GM19397 (cell line): ENCODE data around the gene CNGB1.
"Not testable (repeated sequence)": the region's sequence is repeated elsewhere in the genome, so short reads cannot be mapped to it uniquely, and the experiment has no call there.

Source experiments
- ATAC-seq: cut with Tn5 transposase; IDR thresholded peaks from one replicate; pipeline ENCODE4 v1.9.1; 2021; ENCODE audit warnings: mild to moderate bottlenecking, moderate library complexity; ENCODE audit not compliant: unreplicated experiment

CNGB1 gene

DNA sequence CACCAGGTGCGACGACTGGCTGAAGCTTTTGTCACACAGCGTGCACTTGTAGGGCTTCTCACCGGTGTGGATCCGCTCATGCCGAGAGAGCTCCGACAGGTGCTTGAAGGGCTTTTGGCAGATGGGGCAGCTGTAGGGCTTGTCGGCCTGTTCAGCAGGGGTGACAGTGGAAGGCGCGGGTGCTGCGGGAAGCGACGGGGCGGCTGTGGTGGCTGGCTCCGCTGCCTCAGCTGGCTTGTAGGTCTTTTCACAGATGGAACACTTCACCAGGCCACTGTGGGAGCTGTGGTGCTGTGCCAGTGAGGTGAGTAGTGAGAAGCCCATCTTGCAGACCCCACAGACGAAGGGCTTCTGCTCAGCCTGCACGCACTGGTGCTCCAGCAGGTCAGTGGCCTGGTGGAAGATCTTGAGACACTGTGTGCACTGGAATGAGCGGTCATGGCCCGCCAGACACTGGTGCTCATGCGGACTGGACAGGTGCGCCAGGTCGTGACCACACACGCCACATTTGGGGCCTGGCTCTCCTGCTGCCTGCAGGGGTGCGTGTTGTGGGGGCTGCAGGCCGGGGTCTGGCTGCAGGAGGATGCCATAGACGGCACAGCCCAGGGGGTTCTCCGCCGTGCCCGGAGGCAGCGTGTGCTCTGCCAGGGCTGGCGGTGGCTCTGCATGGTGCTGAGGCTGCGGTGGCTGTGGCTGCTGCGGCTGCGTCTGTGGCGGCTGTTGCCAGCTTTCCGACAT is 26.8 kb upstream of the CNGB1 start:
- ATAC-seq, result no peak

DNA sequence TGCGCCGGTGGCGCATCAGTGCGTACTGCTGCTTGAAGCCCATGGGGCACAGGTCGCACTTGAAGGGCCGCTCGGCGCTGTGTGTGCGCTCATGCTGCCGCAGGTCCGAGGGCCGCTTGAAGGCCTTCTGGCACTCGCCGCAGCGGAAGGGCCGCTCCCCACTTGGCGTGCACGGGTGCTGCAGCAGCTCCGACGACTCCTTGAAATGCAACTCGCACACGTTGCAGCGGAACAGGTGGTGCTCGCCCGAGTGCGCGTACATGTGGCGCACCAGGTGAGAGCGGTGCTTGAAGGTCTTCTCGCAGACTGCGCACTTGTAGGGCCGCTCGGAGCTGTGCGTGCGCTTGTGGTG is 26.2 kb upstream of the CNGB1 start:
- no peak for ATAC-seq

DNA sequence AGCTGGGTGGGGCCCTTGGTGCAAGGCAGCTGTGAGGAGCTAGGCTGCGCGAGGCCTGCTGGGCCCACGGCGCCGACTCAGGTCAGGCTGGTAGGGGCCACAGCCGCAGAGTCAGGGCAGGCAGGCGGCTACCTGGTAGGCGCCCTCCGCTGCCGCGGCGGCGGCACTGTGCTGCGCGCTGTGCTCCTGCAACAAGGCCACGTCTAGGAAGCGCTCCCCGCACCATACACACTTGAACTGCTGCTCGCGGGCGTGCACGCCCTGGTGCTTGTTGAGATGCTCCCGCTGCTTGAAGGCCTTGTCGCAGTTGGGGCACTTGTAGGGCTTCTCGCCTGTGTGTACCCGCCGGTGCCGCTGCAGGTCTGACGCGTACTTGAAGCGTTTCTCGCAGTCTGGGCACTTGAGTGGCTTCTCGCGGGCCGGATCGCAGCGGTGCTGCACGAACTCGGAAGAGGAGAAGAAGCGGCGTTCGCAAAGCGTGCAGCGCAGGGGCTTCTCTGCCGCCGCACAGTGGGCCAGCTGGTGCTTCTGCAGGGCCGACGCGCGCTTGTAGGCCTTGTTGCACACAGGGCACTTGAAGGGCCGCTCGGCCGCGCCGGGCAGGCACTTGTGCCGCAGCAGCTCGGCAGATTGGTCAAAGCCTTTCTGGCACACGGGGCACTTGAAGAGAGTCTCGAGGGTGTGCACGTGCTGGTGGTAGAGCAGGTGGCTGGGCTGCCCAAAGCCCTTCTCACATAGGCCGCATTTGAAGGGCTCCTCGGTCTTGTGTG is 25.7 kb upstream of the CNGB1 start:
- ATAC-seq, result no peak

DNA sequence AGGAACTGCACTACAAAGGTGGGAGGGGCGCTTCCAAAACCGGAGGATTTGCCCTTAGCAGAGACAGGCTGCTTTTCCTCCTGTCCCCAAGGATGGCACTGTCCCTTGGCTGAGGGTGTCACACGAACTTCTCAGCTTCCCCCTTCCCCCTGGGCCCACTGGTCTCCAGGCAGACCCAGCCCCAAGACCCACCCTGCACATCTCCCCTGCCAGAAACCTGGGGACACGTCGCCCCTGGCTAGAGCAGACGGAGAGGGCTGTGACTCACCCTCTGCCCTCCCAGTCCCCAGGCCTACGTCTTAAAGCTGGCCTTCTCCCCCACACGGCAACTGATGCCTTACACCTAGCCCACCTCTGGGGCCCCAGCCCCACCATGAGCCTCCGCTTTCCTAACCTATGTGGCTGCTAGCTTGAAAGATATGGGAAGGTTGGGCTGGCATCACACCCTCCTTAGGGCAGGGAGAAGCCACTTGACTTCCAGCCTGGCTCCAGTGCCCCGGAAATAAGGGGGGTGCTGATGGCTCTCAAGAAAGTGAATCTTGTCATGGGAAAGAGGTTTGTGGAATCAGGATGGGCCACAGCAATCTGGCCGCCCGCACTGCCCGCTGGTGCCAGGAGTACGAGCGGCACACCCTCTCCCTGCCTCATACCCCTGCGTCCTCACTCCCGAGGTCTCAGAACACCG is 24.9 kb upstream of the CNGB1 start:
- ATAC-seq, result no peak

DNA sequence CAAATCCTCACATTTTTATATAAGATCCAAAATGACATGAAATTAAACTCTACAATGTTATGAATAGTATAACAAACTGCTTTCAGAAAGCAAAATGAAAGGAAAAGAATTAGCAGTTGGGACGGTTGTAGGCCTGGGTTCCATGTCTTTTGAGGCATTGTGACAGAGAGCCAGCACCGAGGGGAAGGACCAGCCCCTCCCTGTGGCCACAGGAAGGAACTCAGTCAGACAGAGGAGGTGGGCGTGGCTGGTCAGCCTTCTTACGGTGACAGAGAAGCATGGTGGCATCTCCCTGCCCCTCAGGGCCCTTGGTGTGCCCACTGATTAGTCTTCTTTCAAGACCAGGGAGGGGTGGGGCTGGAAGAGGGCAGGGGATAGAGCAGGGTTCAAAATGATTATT is 23.9 kb upstream of the CNGB1 start:
- no peak for ATAC-seq

DNA sequence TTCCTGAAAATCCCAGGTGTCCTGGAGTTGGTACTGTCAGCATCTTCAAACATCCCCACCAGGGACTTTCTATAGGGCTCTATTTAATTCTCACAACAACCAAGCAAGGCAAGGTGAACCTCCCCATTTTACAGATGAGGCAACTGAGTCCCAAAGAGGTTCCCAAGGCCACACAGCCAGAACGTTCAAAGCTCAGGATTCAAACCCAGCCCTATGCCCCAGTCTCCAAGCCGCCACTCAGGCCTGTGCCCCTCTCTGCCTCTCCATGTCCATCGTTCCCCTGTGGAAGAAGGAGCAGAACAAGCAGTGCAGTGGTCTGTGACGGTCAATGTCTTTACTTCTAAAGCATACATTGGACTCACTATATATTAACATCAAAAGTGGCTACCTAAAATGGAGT is 23.4 kb upstream of the CNGB1 start:
- no peak for ATAC-seq

DNA sequence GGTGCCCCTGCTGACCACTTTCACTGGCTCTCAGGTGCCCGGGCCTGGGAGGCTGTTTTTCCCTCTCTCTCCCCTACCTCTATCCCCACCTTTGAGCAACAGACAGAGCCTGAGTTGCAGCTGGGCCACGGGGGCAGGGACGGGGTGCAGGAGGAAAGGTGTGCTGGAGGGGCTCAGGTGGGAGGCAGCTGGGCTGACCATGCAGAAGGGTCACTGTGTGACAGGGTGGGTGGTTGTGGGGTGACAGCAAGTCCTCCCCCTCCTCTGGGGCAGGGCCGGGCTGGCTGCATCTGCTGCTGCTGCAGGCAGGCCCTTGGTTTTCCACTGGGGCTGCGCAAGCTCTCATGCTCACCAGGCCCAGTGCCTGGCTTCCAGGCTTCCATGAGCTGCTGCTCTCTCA is 23.0 kb upstream of the CNGB1 start:
- ATAC-seq, result no peak

DNA sequence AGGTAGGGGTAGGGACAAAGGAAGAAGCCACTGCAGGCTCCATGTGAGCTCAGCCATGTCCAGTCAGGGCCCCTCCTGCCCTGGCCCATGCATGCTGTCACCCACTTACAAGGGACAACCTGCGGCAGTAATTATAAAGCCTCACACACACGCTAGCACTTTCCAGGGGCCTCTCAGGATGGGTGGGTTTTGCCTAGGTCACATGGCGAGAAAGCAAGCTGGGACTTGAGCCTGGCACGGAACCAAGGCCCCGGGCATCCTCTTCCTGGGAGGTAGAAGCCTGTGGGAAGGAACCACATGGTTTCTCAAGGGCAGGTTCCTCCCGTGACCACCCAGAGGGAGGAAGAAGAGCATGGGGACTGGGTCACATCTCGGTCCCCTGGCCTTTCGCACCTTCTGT is 22.5 kb upstream of the CNGB1 start:
- ATAC-seq, result no peak

DNA sequence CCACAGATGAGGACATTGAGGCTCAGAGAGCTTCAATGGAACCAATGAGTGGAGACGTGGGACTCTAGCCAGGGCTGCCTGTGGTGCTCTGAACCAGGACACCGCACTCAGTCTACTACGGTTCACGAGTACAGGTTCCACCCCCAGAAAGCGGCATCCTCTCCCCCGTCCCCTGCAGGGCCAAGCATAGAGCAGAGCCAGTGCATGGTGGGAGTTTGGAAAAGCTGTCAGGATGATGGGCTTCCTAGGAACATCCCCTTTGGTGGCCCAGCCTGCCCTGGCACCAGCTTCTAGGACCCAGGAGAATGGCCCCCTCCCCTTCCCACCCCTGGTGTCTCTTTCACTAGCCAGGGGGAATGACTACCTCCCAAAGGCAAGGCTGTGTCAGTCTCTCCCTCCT is 21.2 kb upstream of the CNGB1 start:
- ATAC-seq, result no peak

DNA sequence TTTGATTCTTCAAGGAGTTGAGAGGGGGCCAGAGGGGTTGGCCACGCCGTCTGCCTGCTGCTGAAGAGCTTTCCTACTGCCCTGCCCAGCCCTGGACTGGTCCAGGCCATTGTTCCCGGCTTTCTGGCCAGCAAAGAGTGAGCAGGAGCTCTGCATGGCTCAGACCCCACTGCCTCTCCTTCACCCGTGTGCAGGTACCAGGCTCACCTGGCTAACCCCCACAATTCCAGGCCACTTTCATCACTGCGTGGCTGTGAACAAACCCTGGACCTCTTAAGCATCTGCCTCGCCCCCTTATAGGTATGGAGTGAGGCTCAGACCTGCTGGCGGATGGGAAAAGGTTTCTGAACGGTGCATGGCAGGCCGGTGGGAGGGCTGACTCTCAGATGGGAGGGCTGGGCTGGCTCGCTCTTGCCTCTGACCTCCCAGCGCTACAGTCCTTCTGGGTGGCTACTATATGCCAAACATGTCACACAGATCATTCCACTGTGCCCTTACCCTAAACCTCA is 20.7 kb upstream of the CNGB1 start:
- no peak for ATAC-seq

DNA sequence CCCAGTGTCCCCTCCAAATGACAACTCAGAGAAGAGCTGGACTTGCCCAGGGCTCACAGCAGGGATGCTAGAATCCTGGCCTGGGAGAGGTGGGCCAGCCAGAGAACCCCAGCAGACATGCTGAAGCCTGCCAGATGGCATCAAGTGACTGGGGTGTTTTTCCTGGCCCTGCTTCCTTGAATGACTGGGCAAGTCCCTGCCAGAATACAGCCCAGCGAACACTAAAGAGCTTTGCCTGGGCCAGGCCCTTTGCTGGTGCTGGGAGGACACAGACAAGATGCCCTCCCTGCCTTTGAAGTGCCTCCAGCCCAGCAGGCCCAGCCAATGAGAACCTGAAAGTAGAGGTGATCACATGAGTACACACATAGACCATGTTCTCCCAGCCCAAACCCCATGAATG is 18.0 kb upstream of the CNGB1 start:
- no peak for ATAC-seq

DNA sequence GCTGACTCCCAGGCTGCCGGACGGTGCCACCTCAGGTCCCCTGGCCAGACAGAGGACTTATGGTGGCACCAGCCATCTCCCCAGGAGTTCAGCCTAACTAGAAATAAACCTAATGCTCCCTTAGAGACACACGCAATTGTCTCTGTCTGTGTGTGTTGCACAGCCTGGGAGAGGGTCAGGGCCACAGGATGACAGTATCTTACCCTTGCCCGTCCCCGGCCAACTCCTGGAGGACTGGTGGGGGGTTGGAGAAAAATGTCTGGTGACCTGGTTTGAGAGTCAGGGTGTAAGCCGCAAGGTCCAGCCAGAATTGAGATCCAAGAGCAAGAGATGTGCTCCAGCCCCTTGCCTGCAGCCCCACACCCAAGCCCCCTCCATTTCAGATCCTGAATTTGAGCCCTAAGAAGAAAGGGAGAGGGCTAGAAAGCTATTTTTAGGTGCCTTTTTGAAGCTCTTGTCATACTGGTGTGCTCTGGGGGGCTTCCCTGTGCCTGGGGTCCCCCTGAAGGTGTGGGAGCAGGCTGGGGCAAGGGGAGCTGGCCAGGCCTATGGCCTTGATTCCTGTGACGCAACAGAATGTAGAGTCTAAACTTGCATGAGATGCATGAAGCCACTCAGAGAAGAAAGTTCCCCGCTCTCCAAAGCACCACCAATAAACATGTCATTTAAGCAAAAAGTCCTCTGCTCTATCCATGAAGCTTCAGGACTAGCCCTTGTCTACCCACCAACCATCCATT is 16.7 kb upstream of the CNGB1 start:
- ATAC-seq, result no peak

DNA sequence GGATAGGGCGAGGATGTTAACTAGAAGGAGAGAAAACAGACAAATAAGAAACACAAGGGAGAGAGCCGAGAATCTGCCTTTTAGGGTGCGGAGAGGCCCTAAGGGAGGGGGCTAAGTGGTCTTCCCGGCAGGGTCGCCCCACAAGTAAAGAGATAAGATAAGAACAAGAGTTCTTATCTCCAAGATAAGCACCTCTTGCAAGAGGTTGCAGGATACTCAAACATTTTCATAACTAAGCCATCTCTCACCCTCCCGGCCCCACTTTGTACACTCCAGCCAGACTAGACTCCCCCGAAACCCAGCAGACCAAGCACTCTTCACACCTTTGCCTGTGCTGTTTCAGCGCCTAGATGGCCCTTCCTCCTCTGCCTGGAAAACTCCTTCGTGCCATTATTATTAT is 15.3 kb upstream of the CNGB1 start:
- no peak for ATAC-seq

DNA sequence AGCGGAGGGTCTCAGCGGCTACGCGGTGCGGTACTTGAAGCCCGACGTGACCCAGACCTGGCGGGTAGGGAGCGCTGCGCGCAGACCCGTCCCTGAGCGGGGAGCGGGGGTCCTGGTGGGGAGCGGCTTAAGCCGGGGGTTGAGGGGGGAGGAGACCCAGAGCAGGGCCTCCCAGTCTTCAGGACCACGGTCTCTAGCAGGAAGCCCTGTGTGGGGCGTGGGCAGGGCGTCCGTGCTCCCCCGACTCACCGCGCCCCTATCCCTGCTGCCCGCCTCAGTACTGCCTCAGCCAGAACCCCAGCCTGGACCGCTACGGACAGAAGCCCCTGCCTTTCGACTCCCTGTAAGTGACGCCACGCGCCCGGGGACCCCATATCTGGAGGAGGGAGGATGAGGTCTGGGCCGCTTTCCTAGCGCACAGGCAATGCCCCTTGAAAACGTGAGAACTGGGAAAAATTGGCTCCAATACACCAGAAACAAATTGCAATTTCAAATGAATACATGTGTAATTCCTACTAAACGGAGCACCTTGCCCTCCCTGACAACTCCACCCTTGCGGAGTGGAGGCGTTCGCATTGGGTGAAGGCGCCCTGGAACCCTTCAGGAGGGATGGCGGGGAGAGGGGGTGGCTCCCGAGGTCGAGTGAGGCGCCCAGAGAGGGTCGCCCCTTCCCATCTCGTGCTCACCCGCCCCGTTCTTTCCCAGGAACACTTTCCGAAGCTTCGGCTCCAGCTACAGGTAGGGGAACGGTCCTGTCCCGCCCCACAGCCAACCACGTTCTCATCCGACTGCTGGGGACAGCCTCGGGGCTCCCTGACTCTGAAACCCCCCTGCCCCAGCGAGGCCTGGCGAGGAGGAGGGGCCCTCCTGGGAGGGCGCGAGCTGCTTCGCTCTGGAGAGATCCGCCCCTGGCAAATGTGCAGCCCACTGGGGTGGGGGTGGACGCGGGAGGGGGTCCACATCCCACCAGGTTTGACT is 14.6 kb upstream of the CNGB1 start:
- ATAC-seq, result no peak

DNA sequence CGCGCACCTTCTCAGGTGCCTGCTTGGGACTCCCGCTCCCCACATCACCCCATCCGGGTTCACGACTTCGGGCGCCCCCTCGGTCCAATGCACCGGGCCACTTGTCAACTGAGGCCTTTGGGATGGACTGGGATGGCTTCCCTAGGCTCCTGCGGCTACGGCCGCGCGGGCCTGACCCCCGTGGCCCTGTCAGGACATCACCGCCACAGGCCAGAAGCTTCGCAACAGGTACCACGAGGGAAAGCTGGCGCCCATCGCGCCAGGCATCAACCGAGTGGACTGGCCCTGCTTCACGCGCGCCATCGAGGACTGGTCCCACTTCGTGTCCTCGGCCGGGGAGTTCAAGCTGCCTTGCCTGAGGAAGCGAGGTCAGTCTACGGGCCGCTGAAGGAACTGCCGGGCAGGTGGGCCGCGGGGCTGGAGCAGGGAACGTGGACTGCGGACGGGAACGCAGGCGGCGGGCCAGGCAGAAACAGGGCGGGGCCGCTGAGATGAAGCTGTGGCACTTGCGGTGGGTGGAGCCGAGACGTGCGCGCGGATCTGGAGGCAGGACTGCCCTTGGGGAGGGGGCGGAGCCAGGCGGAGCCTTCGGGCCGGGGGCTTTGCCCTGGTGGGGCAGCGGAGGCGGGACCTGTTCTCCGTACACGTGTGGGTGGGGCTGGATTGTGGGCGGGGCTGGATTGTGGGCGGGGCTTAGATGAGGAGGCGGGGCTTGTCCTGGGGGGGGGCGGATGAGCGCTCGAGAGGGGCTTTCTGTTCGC is 13.7 kb upstream of the CNGB1 start:
- peak; percentile 69 for ATAC-seq

DNA sequence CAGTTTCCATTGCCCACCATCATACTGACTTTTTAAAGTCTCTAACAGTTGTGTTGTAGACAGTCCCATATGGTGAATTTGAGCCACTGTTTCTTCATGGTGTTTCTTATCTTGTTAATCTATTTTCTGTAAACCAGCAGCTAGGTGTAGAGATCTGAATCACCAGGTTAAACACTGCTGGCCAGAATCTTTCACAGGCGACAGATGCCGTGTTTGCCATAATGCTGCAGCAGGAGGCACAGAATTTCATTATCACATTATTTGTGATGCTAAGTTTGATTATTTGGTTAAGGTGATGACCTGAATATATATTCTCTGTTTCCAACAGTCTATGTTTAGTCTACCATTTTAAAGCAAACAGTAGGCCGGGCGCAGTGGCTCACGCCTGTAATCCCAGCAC is 11.5 kb upstream of the CNGB1 start:
- ATAC-seq, result no peak

DNA sequence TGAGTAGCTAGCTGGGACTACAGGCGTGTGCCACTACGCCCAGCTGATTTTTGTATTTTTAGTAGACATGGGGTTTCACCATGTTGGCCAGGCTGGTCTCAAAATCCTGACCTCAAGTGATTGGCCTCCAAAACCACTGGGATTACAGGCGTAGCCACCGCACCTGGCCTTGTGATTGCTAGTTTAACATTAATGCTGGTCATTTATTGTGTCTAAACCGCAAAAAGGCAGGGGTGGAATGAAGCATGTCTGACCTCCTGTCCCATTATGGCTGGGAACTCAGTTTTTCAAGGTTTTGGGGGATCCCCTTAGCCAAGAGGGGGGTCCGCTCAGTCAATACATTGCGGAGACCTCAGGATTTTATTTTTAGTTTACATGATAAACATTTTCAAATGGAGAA is 10.7 kb upstream of the CNGB1 start:
- ATAC-seq, result no peak

DNA sequence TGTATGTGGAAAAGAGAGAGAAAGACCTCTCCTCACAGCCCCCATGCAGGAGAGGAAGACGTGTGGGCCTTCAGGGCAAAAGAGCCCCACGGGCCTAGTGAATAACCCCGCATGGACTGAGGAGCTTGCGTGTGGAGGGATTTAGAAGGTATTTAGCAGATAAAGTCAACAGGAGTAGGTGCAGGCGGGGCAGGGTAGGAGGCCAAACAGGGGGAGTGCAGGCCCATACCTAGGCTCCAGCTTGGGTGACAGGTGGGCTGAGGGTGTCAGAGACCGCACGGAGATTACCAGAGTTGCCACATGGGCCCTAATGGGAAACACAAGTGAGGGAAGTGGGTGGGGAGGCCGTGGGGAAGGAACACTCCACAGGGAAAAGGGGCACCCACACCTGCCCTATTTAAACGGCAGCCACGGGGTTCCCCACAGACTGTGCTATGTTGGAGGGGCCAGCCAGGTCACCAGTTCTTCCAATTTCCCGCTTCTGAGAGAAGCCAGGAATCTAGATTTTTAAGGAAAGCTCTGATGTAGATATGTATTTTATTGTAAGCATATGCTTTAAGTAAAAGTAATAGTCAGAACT is 8.2 kb upstream of the CNGB1 start:
- no peak for ATAC-seq

DNA sequence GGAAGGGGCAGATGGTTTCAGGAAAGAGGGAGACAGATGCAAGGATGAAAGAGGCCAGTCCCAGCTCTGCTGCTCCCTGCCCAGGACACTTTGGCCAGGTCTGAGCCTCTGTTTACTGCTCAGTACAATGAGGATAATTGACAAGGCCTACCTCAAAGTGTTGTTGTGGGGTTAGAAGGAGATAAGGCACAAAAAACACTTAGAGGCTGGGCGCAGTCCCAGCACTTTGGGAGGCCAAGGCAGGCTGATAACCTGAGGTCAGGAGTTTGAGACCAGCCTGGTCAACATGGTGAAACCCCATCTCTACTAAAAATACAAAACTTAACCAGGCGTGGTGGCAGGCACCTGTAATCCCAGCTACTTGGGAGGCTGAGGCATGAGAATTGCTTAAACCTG is 7.1 kb upstream of the CNGB1 start:
- ATAC-seq, result not testable (repeated sequence)
